G401 (cell line): Measurements from ENCODE around the gene HOXD3. TPM values are rescaled to one million over a fixed set of nuclear protein-coding genes. Genes with fewer than 3 reads are reported as not detected.

Source experiments
- DNase-seq: peaks from one replicate; pipeline ENCODE4 v3.0.0-alpha.2; 2015; ENCODE audit warnings: low spot score
- in situ Hi-C: cut with HindIII; loops from 2 replicates; pipeline ENCODE4 v1.10.0; 2016; ENCODE audit warnings: low sequenced_read_pairs, mixed read lengths
- total RNA-seq: library from RNA; depleted of rRNA; stranded (reverse); fragments of >200 nt; shearing (Covaris generic); gene quantifications from 2 replicates; pipeline ENCODE4 v1.2.3, GENCODE V29; 2014

HOXD3 gene
- total RNA-seq, 1 experiment from 2014 or later = 6.5 TPM

DNA sequence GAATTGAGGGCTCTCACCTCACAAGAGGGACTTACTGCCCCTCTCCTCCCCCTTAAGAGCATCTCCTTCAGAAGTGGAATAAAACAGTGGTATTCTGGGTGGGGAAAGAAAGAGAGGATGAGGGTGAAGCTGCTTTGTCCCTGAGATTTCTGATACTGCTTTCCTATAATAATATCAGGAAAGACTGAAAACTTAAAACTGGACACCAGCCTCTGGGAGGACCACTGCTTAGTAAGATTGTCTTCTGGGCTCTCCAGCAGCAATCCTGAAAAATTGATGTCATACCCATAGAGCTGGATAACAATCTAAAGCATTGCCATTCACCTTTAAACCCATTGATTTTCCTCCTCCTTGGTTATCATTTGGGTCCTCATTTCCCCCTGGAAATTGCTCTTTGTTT lies 10.5 kb upstream of the HOXD3 start:
- no peak for DNase-seq
- in situ Hi-C loops = no loop called here

DNA sequence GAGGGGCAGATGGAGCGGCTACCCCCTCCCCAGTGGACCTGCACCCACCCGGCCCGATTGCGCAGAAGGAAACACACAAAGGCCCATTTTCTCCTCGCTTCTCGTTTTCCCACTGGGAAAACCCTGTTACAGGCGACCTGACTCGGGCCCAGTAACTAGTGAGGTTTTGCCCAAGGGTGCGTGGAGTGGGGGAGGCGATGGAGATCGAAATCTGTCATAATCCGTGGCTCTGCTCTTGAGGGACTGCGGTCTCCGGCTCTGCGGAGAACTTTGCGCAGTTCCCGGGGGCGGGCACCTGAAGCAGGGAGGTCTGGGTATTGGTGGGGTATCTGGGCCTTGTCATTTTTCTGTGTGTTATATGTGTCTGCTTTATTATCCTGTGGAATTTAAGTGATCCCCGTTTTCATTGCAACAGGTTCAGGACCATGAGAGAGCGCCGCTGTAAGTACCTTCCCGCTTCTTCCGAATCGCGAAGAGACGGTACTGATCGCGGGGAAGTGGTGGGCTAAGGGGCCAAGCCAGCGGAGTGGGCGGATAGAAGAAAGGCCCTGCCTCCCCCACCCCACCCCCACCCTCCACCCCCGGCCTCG lies 9.8 kb upstream of the HOXD3 start:
- no peak for DNase-seq
- in situ Hi-C loops = no loop called here

DNA sequence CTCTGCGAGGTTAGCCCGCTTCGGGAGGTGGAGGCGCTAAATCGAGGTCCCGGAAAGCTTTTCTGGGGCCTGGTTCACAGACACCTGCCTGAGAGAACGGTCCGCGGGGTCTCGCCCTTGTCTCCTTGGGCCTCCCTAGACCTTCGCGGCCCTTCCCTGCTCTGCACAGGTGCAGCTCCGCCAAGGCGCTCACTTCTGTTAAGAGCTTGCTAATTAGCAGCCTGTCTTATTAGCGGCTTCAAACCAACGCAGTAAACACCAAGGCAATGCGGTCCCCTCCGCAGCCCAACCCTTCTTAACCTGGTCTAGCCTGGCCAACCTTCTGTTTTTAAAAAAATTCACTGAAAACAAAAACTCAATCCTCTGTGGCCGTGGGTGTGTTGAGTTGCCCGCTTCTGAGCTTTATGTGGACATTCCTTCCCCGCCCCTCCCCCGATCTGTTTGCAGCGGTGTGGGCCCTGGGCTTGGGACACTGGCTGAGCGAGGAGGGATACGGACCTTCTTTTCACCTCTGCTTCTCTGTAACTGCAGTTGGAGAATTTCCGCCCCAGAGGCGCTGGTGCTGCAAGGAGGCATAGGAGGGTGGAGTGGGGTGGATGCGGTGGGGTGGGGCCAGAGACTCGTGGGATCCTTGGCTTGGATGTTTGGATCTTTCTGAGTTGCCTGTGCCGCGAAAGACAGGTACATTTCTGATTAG lies 9.2 kb upstream of the HOXD3 start:
- in situ Hi-C loops = no loop called here
- DNase-seq = no peak

DNA sequence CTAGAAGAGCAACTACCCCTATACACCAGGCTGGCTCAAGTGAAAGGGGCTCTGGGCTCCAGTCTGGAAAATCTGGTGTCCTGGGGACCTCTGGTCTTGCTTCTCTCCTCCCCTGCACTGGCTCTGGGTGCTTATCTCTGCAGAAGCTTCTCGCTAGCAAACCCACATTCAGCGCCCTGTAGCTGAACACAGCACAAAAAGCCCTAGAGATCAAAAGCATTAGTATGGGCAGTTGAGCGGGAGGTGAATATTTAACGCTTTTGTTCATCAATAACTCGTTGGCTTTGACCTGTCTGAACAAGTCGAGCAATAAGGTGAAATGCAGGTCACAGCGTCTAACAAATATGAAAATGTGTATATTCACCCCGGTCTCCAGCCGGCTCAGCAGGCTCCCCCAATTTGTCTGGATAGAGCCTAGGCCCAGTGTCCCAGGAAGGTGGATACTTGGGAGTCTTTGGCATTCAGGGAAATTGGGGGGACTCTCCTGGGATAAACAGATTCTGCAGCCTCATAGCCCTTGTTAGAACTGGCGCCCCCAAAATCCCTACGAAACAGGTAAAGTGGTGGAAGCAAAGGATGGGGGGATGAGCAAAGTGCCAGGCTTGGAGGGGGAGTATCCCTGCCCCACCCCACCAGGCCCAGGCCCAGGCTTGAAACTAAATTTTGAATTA lies 8.2 kb upstream of the HOXD3 start:
- no peak for DNase-seq
- in situ Hi-C loops = no loop called here

DNA sequence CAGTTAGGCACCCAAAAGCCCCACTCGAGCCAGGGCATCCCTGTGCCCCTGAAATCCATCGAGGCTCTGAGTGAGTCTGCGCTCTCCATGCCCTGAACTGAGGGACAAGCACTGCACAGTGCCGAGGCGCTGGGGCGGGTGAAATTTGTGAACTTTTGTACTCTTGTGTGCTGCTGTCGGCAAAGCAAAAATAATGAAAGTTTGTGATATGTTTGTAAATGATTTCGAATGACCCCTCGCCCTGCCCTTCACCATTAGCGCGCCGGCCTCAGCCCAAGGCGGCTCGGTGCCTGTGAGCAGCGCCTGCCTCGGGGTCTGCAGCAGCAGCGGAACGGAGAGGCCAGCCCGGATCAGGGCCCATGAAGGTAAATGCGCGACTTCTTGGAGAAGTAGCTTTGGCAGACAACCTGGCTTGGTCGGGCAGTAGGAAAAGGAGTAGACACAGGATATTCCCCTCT lies 7.6 kb upstream of the HOXD3 start:
- in situ Hi-C loops = no loop called here
- DNase-seq = no peak

DNA sequence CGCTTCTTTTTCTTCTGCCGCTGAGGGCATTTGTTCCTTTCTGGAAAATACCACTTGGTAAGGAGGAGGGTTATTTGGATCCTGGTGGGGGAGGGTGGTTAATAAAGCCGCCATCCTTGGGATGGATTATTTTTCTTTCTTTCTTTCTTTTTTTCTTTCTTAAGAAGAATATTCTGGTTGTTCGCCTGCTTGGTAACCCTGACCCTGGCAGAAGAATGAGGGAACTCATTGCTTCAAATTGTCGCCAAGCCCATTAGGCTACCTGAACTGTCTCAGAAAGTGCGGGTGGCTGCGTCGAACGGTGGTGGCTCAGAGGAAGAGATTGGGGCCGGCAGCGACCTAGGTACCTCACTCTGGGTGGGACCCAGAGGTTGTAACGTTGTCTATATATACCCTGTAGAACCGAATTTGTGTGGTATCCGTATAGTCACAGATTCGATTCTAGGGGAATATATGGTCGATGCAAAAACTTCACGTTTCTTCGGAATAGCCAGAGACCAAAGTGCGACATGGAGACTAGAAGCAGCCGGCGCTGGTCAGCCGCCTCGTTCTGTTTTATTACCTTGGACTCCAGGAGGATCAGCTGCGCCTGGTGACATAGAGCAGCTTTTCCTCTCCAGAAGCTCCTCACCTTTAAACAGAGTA lies 7.0 kb upstream of the HOXD3 start:
- in situ Hi-C loops = no loop called here

DNA sequence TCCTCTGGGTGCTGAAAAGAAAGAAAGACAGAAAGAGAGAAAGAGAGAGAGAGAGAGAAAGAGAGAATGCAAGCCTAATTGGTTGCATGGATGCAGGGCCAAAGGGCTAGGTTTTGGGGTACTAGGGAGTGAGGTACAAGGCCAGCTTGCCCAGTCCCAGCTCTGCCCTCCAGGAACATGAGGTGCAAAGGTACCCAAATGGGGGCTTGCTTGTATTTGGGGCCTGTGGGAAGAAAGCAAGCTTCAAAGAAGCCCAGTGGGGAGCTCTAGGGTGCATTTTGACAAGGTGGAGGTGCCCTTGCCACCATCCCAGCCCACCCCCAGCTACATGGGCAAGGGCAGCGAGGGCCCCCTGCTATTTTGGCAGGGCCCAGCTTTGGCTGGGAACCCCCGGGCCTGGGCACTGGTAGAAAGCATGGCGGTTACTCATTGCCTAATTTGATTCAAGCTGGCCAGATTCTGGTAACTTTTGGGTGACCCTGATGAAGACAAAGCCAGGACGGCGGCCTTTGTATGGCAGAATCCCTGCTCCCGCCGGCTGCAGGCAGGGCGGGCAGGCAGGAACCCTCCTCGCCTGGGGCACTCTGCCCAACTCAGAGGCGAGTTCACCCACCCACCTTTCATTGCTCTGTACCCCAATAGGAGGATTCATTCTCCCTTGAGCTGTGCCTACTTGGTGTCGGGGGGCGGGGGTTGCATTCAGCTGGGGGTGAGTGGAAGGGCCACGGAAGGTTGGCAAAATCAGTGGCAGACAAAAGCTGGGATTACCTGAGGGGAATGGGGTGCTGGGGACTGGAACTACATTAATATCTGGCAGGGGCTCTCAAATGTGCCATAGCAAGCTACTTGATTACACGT lies 6.3 kb upstream of the HOXD3 start:
- DNase-seq = no peak
- in situ Hi-C loops = no loop called here

More for the DNA sequence above, 7.0 kb upstream of the HOXD3 start:
- no peak for DNase-seq

DNA sequence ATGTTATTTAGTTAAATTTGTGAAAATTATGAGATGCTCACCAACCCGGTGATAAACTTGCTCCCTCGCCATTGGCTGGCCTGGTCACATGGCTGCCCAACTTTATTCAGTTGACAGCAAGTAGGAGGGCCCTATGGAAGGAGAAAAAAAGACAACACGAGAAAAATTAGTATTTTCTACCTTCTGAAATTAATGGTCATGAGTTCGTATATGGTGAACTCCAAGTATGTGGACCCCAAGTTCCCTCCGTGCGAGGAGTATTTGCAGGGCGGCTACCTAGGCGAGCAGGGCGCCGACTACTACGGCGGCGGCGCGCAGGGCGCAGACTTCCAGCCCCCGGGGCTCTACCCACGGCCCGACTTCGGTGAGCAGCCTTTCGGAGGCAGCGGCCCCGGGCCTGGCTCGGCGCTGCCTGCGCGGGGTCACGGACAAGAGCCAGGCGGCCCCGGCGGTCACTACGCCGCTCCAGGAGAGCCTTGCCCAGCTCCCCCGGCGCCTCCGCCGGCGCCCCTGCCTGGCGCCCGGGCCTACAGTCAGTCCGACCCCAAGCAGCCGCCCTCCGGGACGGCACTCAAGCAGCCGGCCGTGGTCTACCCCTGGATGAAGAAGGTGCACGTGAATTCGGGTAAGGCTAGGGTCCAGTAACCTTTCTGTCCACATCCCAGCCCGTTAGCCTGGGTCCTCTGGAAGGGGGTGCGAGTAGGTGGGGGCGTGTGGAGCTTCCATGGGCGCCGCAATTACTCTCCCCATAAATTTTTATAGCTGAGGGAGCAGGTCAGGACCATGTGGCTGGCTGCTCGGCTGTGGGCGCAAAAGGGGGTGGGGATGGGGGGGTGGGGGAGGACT lies 5.4 kb upstream of the HOXD3 start, which contains the start of gene HOXD4:
Gene HOXD4 (plus strand): TSS at position 109 of the 846 bp plus-strand sequence. CDS start 84 bp downstream, at position 193.
- DNase-seq = no peak
- in situ Hi-C loops = no loop called here

DNA sequence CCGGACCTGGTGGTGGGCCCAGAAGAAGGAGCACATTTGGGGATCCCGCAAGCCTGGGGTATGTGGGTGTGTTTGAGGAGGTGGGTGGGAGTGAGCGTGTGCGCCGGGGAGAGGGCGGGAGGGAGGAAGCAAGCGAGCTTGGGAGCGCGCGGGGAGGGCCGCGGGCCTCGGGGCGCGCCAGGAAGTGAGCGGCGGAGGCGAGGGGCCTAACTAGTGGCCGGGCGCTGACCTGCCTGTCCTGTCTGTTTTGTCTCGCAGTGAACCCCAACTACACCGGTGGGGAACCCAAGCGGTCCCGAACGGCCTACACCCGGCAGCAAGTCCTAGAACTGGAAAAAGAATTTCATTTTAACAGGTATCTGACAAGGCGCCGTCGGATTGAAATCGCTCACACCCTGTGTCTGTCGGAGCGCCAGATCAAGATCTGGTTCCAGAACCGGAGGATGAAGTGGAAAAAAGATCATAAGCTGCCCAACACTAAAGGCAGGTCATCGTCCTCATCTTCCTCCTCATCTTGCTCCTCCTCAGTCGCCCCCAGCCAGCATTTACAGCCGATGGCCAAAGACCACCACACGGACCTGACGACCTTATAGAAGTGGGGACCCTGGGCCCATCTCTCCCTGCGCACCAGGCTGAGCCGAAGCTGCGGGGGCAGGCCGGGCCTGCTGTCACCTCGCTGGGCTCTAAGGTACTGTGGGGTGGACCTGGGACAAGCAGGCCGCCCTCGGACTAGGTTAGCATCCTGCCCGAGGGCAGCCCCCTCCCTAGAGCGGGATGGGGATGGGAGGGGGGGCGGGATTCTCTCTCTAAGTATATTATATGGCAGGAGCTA lies 4.5 kb upstream of the HOXD3 start:
- DNase-seq = no peak
- in situ Hi-C loops = no loop called here

DNA sequence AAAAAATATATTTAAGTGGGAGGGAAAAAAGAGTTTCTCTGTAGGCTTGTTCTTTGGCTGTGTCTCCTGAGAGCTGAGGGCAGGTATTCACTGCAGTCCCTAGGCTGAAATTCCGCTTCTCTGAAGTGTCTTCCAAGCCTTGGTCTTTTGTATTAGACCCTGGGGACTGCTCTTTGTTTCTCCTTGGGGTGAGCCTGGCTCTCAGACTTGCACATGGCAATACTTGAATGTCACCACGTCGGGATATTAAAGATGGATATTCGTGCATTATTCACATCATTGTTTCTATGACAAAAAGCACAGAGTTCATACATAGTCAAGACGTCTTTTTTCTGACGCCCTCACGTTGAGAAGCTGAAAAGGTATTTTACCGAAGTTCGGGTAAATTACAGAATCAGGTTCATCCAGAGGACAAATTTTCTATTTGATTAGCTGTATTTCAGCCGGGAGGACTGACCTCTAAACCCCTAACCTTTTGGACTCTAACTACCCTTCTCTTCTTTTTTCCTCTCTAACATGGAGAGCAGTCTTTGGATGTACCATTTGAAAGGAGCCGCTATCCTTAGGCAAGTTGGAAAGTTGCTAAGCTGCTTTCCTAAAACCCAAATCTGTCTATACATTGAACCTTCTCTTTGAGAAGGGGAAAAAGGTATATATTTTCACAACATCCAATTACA lies 2.4 kb upstream of the HOXD3 start:
- no peak for DNase-seq
- in situ Hi-C loops = no loop called here

DNA sequence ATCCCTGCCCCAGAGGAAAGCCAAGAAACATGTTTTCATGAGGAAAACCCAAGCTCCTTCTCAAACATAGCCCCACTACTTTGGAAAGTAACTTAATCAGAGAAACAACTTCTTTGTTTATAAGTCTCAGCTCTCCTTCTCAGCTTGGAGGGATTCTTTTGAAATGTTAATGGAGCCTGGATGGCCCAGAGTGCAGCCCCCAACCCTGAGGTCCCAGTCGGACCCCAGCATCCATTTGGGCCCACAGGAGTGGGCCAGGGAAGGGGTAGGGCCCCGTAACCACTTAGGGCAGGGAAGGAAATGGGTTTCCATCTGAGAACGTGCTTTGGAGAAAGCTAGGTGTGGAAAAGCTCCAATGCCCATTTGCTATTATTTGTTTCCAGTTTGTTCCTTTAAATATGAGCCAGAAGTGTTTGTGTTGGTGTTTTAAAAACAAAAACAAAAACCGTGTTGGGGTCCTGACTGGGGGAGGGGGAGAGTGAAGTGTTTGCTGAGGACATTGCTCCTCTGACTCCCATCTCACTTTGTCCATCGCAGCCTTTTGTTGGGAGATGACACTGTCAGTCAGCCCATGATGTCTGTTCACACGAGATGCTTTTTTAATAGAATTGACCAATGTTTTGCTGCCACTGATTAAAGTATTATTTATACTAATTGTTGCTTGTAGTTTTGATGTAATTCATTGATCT lies 1.6 kb upstream of the HOXD3 start:
- in situ Hi-C loops = no loop called here
- no peak for DNase-seq

DNA sequence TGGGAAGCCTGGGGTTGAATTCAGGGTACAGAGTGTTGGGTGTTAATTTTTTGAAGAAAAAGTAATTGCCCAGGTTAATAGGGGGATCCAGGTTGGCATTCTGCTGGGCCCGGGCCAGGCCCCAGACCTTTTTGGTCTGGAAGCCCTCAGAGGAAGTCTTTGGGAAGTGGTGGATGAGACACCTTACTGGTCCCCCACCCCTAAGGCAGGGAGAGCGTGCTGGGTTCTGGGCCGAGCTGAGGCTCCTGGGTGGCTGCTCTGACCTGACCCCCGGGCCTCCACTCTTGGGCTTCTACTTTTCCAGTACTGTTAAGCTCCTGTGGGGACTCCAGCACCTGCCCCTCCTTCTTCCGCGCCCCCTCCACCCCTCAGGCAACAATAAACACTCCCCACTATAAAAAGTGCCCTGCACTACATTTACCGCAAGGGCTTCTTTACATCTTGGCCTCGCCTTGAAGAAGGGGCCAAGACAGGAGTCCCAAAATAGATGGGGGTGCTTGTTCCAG lies 753 bp upstream of the HOXD3 start:
- DNase-seq = no peak
- in situ Hi-C loops = no loop called here

DNA sequence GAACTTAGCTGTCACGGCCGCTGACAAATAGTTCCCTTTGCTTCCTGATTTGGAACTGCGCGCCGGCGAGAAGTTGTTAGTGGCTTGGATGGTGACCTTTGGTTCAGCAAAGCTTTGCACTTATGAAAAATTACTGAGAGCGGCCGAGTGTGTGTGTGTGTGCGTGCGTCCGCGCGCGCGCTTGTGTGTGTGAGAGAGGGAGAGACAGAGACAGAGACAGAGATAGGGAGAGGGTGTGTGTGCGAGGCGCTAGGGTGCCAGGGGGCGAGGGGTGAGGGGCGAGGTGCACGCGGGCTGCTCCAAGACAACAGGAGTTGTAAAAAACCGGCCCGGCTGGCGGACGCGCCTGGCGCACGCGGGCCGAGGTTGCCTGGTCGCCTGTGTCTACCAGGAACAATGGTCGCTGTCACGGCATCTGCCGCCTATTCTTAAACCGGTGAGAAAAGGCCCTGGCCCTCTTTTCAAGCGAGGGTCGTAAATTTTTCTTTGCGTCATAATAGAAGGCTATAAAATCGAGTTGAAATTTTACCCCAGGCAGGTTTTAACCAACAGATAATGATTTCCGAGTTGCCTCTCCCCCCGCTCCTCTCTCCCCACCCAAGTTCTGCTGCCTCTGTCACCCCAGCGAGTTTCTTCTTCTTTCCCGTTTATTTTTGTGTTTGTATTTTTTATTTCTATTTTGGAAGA lies 535 bp downstream of the HOXD3 start:
- in situ Hi-C loops = no loop called here
- DNase-seq = no peak

DNA sequence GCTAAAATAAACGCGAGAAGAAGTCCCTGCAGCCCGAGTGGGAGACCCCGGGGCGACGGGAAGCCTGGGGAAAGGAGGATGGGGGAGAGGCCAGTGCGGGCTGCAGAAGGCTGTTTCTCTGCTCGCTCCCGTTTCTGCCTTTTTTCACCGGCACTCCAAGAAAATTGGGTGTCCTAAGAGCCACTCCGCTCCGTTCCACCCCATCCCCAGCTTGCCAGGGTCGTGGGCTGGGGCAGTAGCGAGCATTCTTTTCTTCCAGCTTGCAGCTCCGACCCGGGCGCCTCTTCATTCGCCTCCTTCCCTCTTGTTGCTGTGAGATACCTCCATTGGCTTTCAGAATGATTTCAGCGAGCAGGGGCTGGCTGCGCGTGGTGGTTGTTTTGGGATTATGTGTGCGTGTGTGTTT lies 1.1 kb downstream of the HOXD3 start:
- DNase-seq = no peak
- in situ Hi-C loops = no loop called here

DNA sequence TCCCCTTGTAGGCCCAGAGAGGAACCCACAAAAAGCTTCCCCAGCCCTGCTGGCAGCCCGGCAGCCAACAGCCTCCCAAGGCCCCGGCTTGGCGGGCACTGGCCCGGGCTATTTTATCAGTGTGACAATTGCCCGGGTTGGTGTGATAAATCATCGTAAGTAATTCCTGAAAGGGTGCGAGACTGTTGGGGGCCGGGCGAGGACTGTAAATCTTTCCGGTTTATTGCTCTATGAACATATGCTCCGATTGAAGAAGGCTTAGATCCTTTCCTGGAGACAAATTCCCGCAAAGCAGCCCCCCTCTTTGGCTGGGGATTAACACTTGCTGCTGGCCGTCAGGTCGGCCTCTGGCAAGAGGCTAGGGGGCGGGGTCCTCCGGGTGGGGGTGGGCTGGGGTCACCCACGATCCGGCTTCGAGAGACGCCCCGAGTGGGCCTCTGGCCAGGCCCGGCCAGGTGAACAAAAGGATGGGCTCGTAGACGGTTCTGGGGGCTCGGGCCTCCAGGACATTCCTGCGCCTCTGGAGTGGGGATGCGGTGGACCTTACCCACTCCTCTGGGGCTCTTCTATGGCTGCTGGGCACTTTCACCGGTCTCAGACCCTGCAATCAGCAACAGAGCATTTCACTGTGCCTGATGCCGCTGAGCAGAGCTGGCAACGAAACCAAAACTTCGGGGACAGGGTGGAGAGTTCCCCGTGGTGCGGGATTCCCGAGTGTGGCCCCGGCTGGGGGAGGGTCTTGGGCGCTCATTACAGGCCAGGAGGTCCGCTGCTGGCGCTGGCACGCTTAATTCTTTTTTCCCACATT lies 2.0 kb downstream of the HOXD3 start:
- in situ Hi-C loops = no loop called here
- no peak for DNase-seq
